CD14-positive monocyte (primary cell): Measurements from ENCODE around the gene H19. TPM values are rescaled to one million over a fixed set of nuclear protein-coding genes. Genes with fewer than 3 reads are reported as not detected.

ENCODE experiments used
- DNase-seq, 3 donors: peaks; one replicate each; pipeline ENCODE4 v3.0.0-alpha.2; 2011 to 2022
- H2AFZ ChIP-seq: 2 replicates; pipeline ENCODE4 v1.6.0; 2012; ENCODE audit warnings: mild to moderate bottlenecking, low read depth, low read length, inconsistent platforms; ENCODE audit not compliant: insufficient read depth, poor library complexity, severe bottlenecking
- H3K27ac ChIP-seq, 2 donors: 1 replicate in 1 of 2; 2 replicates in 1 of 2; pipeline ENCODE4 v1.5.1; 2012 to 2013; ENCODE audit warnings: low read length in 2 of 2, control low read depth in 1 of 2, inconsistent platforms in 1 of 2, low read depth in 1 of 2, mild to moderate bottlenecking in 1 of 2
- H3K27me3 ChIP-seq, 2 donors: one replicate each; pipeline versions ENCODE4 v1.6.0 to v1.6.1; 2011 to 2013; ENCODE audit warnings: low read length in 2 of 2; ENCODE audit not compliant: control insufficient read depth in 2 of 2, insufficient read depth in 2 of 2
- H3K36me3 ChIP-seq, 2 donors: replicated peaks in 1 of 2; 1 replicate in 1 of 2; 2 replicates in 1 of 2; pipeline versions ENCODE4 v1.5.1 to v1.6.1; 2012 to 2013; ENCODE audit warnings: low read length in 2 of 2, control low read depth in 1 of 2, inconsistent platforms in 1 of 2, mild to moderate bottlenecking in 1 of 2; ENCODE audit not compliant: insufficient read depth in 2 of 2, control insufficient read depth in 1 of 2
- H3K4me1 ChIP-seq, 2 donors: 1 replicate in 1 of 2; 2 replicates in 1 of 2; pipeline versions ENCODE4 v1.5.1 to v1.6.1; 2012 to 2013; ENCODE audit warnings: low read length in 2 of 2, control low read depth in 1 of 2, inconsistent platforms in 1 of 2, mild to moderate bottlenecking in 1 of 2, moderate library complexity in 1 of 2; ENCODE audit not compliant: insufficient read depth in 2 of 2, control insufficient read depth in 1 of 2
- H3K4me2 ChIP-seq: replicated peaks from 2 replicates; pipeline ENCODE3; 2012; ENCODE audit warnings: low read length, moderate library complexity, mild to moderate bottlenecking; ENCODE audit not compliant: poor library complexity, severe bottlenecking; ENCODE audit errors: extremely low read depth
- H3K4me3 ChIP-seq, 3 experiments: fragments of 200-600 bp in 1 of 3; sonication (generic) in 1 of 3; replicated peaks in 1 of 3; 1 replicate in 2 of 3; 2 replicates in 1 of 3; pipeline ENCODE4 v1.5.1; 2011 to 2013; ENCODE audit warnings: low read length in 3 of 3, mild to moderate bottlenecking in 3 of 3, control low read depth in 2 of 3, low read depth in 2 of 3, inconsistent platforms in 1 of 3, moderate library complexity in 1 of 3
- H3K79me2 ChIP-seq: 2 replicates; pipeline ENCODE4 v1.6.0; 2012; ENCODE audit warnings: mild to moderate bottlenecking, control low read depth, inconsistent platforms, low read length, moderate library complexity; ENCODE audit not compliant: insufficient read depth
- H3K9ac ChIP-seq: 2 replicates; pipeline ENCODE4 v1.6.0; 2017; ENCODE audit warnings: low read length, mild to moderate bottlenecking; ENCODE audit not compliant: insufficient read depth, poor library complexity, severe bottlenecking
- H3K9me3 ChIP-seq, 2 donors: replicated peaks in 1 of 2; 1 replicate in 1 of 2; 2 replicates in 1 of 2; pipeline versions ENCODE4 v1.5.1 to v1.6.1; 2012 to 2013; ENCODE audit warnings: low read length in 2 of 2, control low read depth in 1 of 2; ENCODE audit not compliant: control insufficient read depth in 1 of 2, insufficient read depth in 1 of 2
- H4K20me1 ChIP-seq: 2 replicates; pipeline ENCODE4 v1.6.0; 2012; ENCODE audit warnings: mild to moderate bottlenecking, low read length, control low read depth, moderate library complexity; ENCODE audit not compliant: insufficient read depth
- H3K27ac Mint-ChIP-seq, 7 donors: one replicate each; pipeline ENCODE4 v1.8.0; 2020; ENCODE audit warnings: mild to moderate bottlenecking in 7 of 7, mixed read lengths in 7 of 7, moderate library complexity in 6 of 7, inconsistent platforms in 2 of 7
- H3K27me3 Mint-ChIP-seq, 3 donors: one replicate each; pipeline ENCODE4 v1.8.0; 2021 to 2022; ENCODE audit warnings: low read depth in 3 of 3, mild to moderate bottlenecking in 3 of 3, mixed read lengths in 3 of 3, moderate library complexity in 3 of 3, inconsistent platforms in 1 of 3
- H3K36me3 Mint-ChIP-seq, 2 donors: one replicate each; pipeline ENCODE4 v1.8.0; 2020; ENCODE audit warnings: mixed read lengths in 2 of 2, inconsistent platforms in 1 of 2, mild to moderate bottlenecking in 1 of 2
- H3K4me1 Mint-ChIP-seq: one replicate; pipeline ENCODE4 v1.8.0; 2020; ENCODE audit warnings: mild to moderate bottlenecking, mixed read lengths
- H3K4me3 Mint-ChIP-seq, 2 donors: one replicate each; pipeline ENCODE4 v1.8.0; 2020; ENCODE audit warnings: mild to moderate bottlenecking in 2 of 2, mixed read lengths in 2 of 2, moderate library complexity in 1 of 2
- H3K9me3 Mint-ChIP-seq, 7 donors: one replicate each; pipeline ENCODE4 v1.8.0; 2020 to 2022; ENCODE audit warnings: mixed read lengths in 7 of 7, mild to moderate bottlenecking in 6 of 7, moderate library complexity in 6 of 7, inconsistent platforms in 2 of 7
- WGBS: methylation state at CpG from one replicate; pipeline ENCODE4 v1.1.5; 2013; ENCODE audit warnings: missing lambda C conversion rate; ENCODE audit not compliant: insufficient coverage; 5-methylcytosine and 5-hydroxymethylcytosine counted together
- intact Hi-C, 2 donors: fragments of 100-400 bp; cut with micrococcal nuclease; formaldehyde crosslinking; loops; one replicate each; pipeline versions ENCODE4 v1.15.0 to v1.15.1; 2023
- polyA plus RNA-seq, 3 donors: library from polyadenylated mRNA; depleted of rRNA in 1 of 3; unstranded in 2 of 3; stranded (reverse) in 1 of 3; fragments of 300-500 nt in 2 of 3; fragments of >200 nt in 1 of 3; fragmentation: Illumina TruSeq in 2 of 3; gene quantifications; 1 replicate in 2 of 3; 2 replicates in 1 of 3; pipeline ENCODE4 v1.2.3, GENCODE V29; 2012 to 2021
- TF ChIP-seq, protein P1 (sequence below): fragments of 200-600 bp; IDR thresholded peaks from one replicate; pipeline ENCODE4 v1.8.0; 2022; ENCODE audit warnings: antibody characterized with exemption, mild to moderate bottlenecking

The H19 gene
- polyA plus RNA-seq, 3 donors, result 0.47 TPM; not detected in 2

DNA sequence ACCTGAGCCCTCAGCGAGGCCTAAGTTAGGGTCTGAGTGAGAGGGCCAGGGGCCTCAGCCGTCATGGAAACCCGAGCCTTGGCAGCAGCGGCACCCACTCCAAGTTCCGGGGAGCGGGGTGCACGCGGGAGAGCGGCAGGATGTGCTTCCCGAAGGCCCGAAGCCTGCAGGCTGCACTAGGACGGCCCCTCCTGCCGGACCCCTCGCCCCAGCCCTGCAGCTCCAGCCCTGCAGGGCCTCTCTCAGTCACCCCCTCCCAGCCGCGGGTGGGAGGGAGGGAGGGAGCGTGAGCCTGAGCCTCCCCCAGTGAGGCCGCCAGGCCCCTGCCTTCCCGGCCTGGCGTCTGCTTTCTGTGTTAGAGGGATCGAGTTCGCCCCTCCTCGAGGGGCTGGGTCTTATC lies 27.9 kb downstream of the H19 start:
- Mint-ChIP-seq H3K27ac (no peak overlapping the region), H3K4me1 (no peaks in the 10 kb centered on the region), H3K27me3 (peaks cover 0 to 2% (median 0%) of the 10 kb centered on the region in 3 donors), H3K4me3 (no peak overlapping the region), H3K9me3 (no peaks in the 10 kb centered on the region), H3K36me3 (no peaks in the 10 kb centered on the region)
- Histone ChIP-seq H3K4me2 (no peak overlapping the region), H3K4me3 (no peak overlapping the region), H4K20me1 (no peaks in the 10 kb centered on the region), H3K36me3 (no peaks in the 10 kb centered on the region), H3K27ac (no peak overlapping the region), H2AFZ (no peak overlapping the region), H3K9me3 (no peaks in the 10 kb centered on the region), H3K4me1 (no peaks in the 10 kb centered on the region), H3K79me2 (no peaks in the 10 kb centered on the region), H3K27me3 (no peaks in the 10 kb centered on the region), H3K9ac (no peak overlapping the region)
- no peak for DNase-seq
- no CpG with 5 or more reads among the region's 23 CpGs for WGBS
- TF ChIP-seq, protein P1, sequence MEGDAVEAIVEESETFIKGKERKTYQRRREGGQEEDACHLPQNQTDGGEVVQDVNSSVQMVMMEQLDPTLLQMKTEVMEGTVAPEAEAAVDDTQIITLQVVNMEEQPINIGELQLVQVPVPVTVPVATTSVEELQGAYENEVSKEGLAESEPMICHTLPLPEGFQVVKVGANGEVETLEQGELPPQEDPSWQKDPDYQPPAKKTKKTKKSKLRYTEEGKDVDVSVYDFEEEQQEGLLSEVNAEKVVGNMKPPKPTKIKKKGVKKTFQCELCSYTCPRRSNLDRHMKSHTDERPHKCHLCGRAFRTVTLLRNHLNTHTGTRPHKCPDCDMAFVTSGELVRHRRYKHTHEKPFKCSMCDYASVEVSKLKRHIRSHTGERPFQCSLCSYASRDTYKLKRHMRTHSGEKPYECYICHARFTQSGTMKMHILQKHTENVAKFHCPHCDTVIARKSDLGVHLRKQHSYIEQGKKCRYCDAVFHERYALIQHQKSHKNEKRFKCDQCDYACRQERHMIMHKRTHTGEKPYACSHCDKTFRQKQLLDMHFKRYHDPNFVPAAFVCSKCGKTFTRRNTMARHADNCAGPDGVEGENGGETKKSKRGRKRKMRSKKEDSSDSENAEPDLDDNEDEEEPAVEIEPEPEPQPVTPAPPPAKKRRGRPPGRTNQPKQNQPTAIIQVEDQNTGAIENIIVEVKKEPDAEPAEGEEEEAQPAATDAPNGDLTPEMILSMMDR, result no peak
- intact Hi-C loops, result no loop called here

GRCh38 chr11:1969035-1969434 lies 28.6 kb downstream of the H19 start:
- H3K4me3 ChIP-seq, result no peak overlapping the region
- H3K27me3 Mint-ChIP-seq, result peaks cover 0 to 2% (median 0%) of the 10 kb centered on the region in 3 donors
- H3K9me3 ChIP-seq, result no peaks in the 10 kb centered on the region
- no peaks in the 10 kb centered on the region for H3K9me3 Mint-ChIP-seq
- no peak overlapping the region for H3K27ac Mint-ChIP-seq
- TF ChIP-seq, protein P1, result no peak
- H3K27ac ChIP-seq, result no peak overlapping the region
- WGBS, result no CpG with 5 or more reads among the region's 21 CpGs
- intact Hi-C loops, result no loop called here
- H4K20me1 ChIP-seq, result no peaks in the 10 kb centered on the region
- H3K4me1 ChIP-seq, result no peaks in the 10 kb centered on the region
- H3K79me2 ChIP-seq, result no peaks in the 10 kb centered on the region
- no peaks in the 10 kb centered on the region for H3K27me3 ChIP-seq
- no peak for DNase-seq
- no peaks in the 10 kb centered on the region for H3K4me1 Mint-ChIP-seq
- H2AFZ ChIP-seq, result no peak overlapping the region
- no peaks in the 10 kb centered on the region for H3K36me3 ChIP-seq
- no peak overlapping the region for H3K9ac ChIP-seq
- no peak overlapping the region for H3K4me2 ChIP-seq
- H3K4me3 Mint-ChIP-seq, result no peak overlapping the region
- H3K36me3 Mint-ChIP-seq, result no peaks in the 10 kb centered on the region
